Nephron (organoid): ENCODE data around the gene NUDT22.

ENCODE experiments used
- H3K27ac Mint-ChIP-seq, 3 experiments: 2 replicates each; pipeline ENCODE4 v1.8.0; 2020; ENCODE audit warnings: mixed read lengths in 3 of 3, mild to moderate bottlenecking in 2 of 3, moderate library complexity in 1 of 3
- H3K27me3 Mint-ChIP-seq: 2 replicates; pipeline ENCODE4 v1.8.0; 2021; ENCODE audit warnings: low read depth, mild to moderate bottlenecking, moderate library complexity, mixed read lengths
- H3K36me3 Mint-ChIP-seq: 2 replicates; pipeline ENCODE4 v1.8.0; 2020; ENCODE audit warnings: low read depth, mixed read lengths
- H3K4me1 Mint-ChIP-seq: 2 replicates; pipeline ENCODE4 v1.8.0; 2020; ENCODE audit warnings: mixed read lengths
- H3K4me3 Mint-ChIP-seq, 3 experiments: 2 replicates each; pipeline ENCODE4 v1.8.0; 2020; ENCODE audit warnings: mild to moderate bottlenecking in 3 of 3, mixed read lengths in 3 of 3, moderate library complexity in 2 of 3
- H3K9me3 Mint-ChIP-seq: 2 replicates; pipeline ENCODE4 v1.8.0; 2020; ENCODE audit warnings: mixed read lengths
- TF ChIP-seq, protein P1 (sequence below), 3 experiments: fragments of 200-600 bp; sonication (generic); IDR thresholded peaks; one replicate each; pipeline ENCODE4 v1.5.0; 2021; ENCODE audit warnings: antibody characterized with exemption in 3 of 3; ENCODE audit not compliant: unreplicated experiment in 3 of 3

The NUDT22 gene

DNA sequence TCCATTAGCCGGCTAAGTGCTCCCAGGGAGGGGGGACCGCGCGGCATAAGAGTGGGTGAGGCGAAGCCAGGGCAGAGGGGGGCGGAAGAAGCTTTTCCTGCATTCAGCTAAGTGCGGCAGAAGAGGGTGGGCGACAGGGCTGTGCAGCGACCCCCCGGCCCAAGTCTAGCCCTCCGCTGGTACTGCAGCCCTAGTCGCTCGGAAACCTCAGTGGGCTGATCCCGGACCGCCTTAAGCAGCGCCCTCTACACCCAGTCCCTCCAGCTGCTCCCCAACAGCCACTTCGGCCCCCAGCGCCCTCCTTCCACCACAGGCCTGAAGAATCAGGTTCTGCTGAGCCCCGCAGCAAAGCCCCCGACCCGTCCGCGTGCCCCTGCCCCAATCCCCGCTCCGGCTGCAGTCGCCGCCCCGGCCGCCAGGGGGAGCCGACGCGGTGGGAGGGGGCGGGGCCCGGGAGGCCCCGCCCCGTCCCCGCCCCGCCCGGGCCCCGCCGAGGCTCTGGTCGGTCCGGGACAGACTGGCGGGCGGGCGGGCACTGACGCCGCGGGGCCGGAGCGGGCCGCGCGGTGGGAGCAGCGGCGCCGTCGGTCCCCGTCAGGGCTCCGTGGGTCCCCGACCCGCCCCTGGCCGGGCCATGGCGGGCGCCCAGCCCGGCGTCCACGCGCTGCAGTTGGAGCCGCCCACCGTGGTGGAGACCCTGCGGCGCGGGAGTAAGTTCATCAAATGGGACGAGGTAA, 25.1 kb downstream of the NUDT22 start, which contains the start of gene PLCB3:
Gene PLCB3, plus strand, starts transcription at position 515 of the 737 bp plus-strand sequence. Its CDS starts 120 bp downstream, at position 635.
- TF ChIP-seq, protein P1, sequence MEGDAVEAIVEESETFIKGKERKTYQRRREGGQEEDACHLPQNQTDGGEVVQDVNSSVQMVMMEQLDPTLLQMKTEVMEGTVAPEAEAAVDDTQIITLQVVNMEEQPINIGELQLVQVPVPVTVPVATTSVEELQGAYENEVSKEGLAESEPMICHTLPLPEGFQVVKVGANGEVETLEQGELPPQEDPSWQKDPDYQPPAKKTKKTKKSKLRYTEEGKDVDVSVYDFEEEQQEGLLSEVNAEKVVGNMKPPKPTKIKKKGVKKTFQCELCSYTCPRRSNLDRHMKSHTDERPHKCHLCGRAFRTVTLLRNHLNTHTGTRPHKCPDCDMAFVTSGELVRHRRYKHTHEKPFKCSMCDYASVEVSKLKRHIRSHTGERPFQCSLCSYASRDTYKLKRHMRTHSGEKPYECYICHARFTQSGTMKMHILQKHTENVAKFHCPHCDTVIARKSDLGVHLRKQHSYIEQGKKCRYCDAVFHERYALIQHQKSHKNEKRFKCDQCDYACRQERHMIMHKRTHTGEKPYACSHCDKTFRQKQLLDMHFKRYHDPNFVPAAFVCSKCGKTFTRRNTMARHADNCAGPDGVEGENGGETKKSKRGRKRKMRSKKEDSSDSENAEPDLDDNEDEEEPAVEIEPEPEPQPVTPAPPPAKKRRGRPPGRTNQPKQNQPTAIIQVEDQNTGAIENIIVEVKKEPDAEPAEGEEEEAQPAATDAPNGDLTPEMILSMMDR (IDR thresholded peaks at IDR 0.05; ENCODE audit: unreplicated experiment in 3 of 3), result peak; percentile 75 to 87 (median 83)
- Mint-ChIP-seq H3K4me1 (peaks cover 19% of the 10 kb centered on the region), H3K9me3 (no peaks in the 10 kb centered on the region), H3K27ac (peak within 1 kb of the TSS in 1 of 3 experiments; percentile 66), H3K36me3 (peaks cover 3% of the 10 kb centered on the region), H3K27me3 (no peaks in the 10 kb centered on the region), H3K4me3 (peak within 1 kb of the TSS; percentile 89 to 91 (median 89))

GRCh38 chr11:64251753-64252002, 25.6 kb downstream of the NUDT22 start:
- H3K36me3 Mint-ChIP-seq, result peaks cover 3% of the 10 kb centered on the region
- H3K4me3 Mint-ChIP-seq, result peak overlapping the region; percentile 89 to 91 (median 89)
- H3K27ac Mint-ChIP-seq, result no peak overlapping the region
- no peaks in the 10 kb centered on the region for H3K9me3 Mint-ChIP-seq
- no peaks in the 10 kb centered on the region for H3K27me3 Mint-ChIP-seq
- H3K4me1 Mint-ChIP-seq, result peaks cover 19% of the 10 kb centered on the region
- TF ChIP-seq, protein P1 (IDR thresholded peaks at IDR 0.05; ENCODE audit: unreplicated experiment in 3 of 3), result no peak

DNA sequence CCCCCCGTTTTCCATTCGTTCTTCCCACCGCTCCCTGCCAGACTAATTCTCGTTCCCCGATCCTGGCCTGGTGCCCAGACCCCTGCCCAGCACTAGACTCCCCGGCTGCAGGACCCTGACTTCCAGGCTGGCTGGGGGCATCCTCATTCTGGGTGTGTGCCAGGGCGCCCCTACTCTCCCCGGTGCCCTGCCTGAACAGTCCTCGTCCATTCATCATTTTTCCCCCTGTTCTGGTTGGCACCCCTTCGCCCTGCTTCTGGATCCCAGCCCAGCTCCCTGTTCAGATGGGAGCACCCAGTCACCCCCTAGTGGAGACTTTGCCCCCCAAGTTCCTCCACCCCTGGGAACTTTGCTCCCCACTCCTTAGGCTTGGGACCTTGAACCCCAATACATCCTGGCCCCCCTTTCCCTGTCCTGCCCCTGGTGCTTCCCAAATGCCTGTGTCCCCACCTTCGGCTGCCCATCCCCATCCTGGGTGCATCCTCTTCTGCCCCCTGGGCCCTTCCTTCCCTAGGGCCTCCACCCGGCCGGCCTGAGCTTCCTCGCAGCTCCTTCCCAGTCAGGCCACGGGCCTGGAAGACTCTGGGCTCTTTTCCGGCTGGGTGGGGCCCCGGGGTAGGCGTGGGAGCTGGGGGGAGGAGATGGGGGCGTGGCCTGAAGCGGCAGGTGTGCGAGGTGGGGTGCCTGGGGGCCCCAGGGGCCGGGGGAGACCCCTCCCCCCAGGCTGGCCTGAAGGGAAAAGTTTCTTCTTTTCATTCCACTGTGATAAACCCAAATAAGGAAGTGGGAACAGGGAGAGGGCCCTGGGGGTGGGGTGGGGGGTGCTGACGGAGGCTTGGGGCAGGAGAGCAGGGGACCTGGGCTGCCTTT, 26.2 kb downstream of the NUDT22 start:
- Mint-ChIP-seq H3K36me3 (peaks cover 3% of the 10 kb centered on the region), H3K27ac (peak overlapping the region in 1 of 3 experiments; percentile 66)
- TF ChIP-seq, protein P1 (IDR thresholded peaks at IDR 0.05; ENCODE audit: unreplicated experiment in 3 of 3), result peak in 1 of 3 experiments; percentile 17

GRCh38 chr11:64253043-64253442, 27.0 kb downstream of the NUDT22 start:
- peak overlapping the region; percentile 46 to 79 (median 76) for H3K4me3 Mint-ChIP-seq
- H3K4me1 Mint-ChIP-seq, result peaks cover 15% of the 10 kb centered on the region
- H3K9me3 Mint-ChIP-seq, result no peaks in the 10 kb centered on the region
- no peaks in the 10 kb centered on the region for H3K27me3 Mint-ChIP-seq
- peaks cover 10% of the 10 kb centered on the region for H3K36me3 Mint-ChIP-seq
- TF ChIP-seq, protein P1 (IDR thresholded peaks at IDR 0.05; ENCODE audit: unreplicated experiment in 3 of 3), result no peak
- no peak overlapping the region for H3K27ac Mint-ChIP-seq

More for the DNA sequence above, 26.2 kb downstream of the NUDT22 start:
- Mint-ChIP-seq H3K27me3 (no peaks in the 10 kb centered on the region), H3K9me3 (no peaks in the 10 kb centered on the region), H3K4me1 (peaks cover 19% of the 10 kb centered on the region), H3K4me3 (peak overlapping the region; percentile 89 to 91 (median 89))

DNA sequence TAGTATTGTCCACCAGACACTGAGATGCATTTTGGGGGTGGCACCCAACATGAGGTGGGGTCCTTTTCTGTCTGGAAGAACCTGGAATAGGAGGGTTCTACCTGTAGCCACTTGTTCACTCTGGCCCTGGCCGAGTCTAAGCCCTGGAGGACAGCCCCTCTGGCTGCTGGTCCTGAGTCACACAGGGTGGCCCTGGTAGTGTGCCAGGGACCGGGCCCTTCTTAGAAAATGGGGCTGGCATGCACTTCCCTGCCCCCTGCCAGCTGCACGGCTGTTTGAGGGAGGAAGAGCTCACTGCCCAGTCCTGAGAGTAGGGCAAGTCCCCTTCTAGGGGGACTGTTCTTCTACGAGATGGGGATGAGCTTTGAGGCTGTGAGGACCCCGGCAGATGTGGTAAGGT, 27.4 kb downstream of the NUDT22 start:
- peaks cover 13% of the 10 kb centered on the region for H3K4me1 Mint-ChIP-seq
- peaks cover 12% of the 10 kb centered on the region for H3K36me3 Mint-ChIP-seq
- no peaks in the 10 kb centered on the region for H3K27me3 Mint-ChIP-seq
- TF ChIP-seq, protein P1 (IDR thresholded peaks at IDR 0.05; ENCODE audit: unreplicated experiment in 3 of 3), result no peak
- no peaks in the 10 kb centered on the region for H3K9me3 Mint-ChIP-seq
- peak overlapping the region; percentile 41 to 79 (median 76) for H3K4me3 Mint-ChIP-seq
- no peak overlapping the region for H3K27ac Mint-ChIP-seq
